GM12874 (cell line): ENCODE measurements around the gene LAMB1.

Source experiments
- TF ChIP-seq, protein P1 (sequence below): IDR thresholded peaks from 2 replicates; pipeline ENCODE4 v1.5.1; 2011; ENCODE audit warnings: low read depth, mild to moderate bottlenecking, control low read depth, low read length, moderate library complexity; ENCODE audit not compliant: insufficient read depth

LAMB1 gene

GRCh38 chr7:107902381-107902780, 100.6 kb downstream of the LAMB1 start:
- TF ChIP-seq, protein P1, sequence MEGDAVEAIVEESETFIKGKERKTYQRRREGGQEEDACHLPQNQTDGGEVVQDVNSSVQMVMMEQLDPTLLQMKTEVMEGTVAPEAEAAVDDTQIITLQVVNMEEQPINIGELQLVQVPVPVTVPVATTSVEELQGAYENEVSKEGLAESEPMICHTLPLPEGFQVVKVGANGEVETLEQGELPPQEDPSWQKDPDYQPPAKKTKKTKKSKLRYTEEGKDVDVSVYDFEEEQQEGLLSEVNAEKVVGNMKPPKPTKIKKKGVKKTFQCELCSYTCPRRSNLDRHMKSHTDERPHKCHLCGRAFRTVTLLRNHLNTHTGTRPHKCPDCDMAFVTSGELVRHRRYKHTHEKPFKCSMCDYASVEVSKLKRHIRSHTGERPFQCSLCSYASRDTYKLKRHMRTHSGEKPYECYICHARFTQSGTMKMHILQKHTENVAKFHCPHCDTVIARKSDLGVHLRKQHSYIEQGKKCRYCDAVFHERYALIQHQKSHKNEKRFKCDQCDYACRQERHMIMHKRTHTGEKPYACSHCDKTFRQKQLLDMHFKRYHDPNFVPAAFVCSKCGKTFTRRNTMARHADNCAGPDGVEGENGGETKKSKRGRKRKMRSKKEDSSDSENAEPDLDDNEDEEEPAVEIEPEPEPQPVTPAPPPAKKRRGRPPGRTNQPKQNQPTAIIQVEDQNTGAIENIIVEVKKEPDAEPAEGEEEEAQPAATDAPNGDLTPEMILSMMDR = no peak

DNA sequence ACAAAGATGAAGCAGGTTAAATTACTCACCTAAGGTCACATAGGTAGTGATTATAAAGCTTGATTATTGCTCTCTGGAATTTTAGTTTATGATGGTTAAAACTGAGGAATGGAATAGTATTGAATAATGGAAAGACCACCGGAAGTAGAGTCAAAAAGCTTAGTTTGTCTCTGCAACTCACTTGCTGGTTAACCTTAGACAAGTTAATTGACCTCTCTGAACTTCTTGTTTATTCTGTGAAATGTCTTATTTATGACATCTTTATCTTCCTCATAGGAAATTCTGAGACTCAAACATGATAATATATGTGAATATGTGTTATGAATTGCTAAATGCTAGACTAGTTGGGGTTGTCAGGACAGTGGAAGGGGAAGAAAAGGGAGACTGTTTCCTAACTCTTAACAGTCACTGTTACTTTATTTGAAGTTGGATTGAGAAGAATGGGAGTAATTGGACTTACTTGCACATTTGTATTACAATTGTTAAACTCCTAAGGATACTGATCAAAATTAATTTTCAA, 102.4 kb downstream of the LAMB1 start:
- TF ChIP-seq, protein P1 = no peak

- TF ChIP-seq, protein P1 = no peak
Observed at GRCh38 chr7:107898997-107899594, 103.9 kb downstream of the LAMB1 start.

GRCh38 chr7:107891636-107892366, 111.2 kb downstream of the LAMB1 start:
- TF ChIP-seq, protein P1 = no peak

DNA sequence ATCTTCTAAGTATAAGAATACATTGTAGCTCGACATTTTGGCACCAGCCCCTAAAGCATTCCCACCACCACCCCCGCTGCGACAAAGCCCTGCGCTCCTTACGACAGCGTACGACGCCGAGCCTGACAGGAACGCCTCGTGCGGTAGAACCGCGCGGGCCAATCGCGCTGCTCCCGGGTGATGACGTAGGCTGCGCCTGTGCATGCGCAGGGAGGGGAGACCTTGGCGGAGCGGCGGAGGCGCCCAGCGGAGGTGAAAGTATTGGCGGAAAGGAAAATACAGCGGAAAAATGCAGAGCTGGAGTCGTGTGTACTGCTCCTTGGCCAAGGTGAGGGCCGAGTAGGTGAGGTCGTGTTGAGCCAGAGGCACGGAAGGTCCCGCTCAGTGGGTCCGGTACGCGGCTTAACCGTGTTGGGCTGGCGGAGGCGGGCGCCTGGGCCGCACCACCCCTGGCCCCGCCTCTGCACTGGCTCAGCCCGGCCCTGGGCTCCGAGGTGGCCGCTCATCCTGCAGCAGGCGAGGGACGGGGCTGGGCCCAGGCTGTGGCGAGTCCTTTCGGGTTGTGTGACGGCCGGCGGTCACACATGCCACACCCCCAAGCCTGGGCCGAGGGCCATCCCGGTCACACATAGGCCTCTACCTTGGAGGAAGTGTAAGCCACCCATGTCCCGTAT, 111.9 kb downstream of the LAMB1 start, which contains the start of gene DLD:
Gene DLD (plus strand): TSS at position 222 of the 674 bp plus-strand sequence. CDS start 68 bp downstream, at position 290.
- TF ChIP-seq, protein P1 = no peak

- TF ChIP-seq, protein P1 = no peak
Observed at GRCh38 chr7:107890493-107890961, 112.4 kb downstream of the LAMB1 start.

DNA sequence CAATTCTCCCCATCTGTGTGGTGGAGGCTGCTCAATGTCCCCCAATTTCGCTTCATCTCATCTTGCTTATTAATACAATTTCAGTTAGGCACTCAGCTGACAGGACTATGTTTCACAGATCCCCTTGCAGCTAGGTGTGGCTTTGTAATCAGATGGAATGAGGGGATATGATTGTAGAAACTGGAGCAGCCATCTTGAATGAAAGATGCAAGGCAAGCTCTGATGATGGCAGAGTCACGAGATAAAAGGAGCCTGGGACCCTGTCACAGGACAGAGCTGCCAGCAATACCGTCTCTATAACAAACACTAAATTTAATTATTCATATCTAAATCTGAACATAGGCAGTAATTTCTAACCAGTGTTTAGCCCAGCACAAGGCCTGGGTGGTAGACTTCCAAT, 113.0 kb downstream of the LAMB1 start:
- TF ChIP-seq, protein P1 = no peak
